Breast epithelium (tissue), 3 donors: ENCODE measurements around the gene FXYD2.

Experiments
- POLR2A ChIP-seq: fragments of 450-650 bp; IDR thresholded peaks from one replicate; pipeline ENCODE4 v1.6.1; 2016; ENCODE audit warnings: antibody characterized with exemption, mild to moderate bottlenecking, moderate library complexity
- TF ChIP-seq, protein P1 (sequence below), 3 donors: fragments of 450-650 bp; IDR thresholded peaks; one replicate each; pipeline ENCODE4 v1.5.1; 2016 to 2017; ENCODE audit warnings: antibody characterized with exemption in 3 of 3, mild to moderate bottlenecking in 3 of 3, moderate library complexity in 3 of 3

DNA sequence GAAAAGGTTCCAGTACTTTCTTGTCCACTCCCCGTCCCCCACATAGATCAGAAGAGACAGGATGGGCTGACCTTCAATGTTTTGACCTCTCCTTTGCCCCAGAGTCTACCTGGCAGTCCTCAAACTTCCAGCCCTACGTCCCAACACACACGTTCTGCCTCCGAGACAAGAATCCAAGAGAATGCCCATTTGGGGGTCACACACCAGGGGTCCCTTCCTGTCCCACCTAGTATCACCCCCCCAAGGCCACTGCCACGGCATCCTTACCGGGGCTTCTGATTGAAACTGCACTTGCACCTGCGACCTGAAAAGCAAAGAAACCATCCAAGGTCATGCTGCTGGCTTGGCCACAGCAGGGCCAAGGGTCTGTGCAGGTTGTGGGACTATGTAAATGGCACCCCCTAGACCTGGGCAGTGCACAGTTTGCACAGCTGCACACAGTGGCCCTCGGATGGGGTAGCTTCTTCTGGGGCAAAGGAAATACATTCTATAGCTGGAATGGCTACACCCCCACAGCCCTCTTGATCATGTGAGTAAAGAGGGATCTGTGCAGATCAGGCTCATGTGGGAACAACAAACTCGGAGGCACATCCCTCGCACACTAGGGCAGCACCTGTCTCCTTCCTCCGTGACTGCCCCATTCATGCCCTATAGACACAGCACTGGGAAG is 16.5 kb upstream of the FXYD2 start:
- TF ChIP-seq, protein P1, sequence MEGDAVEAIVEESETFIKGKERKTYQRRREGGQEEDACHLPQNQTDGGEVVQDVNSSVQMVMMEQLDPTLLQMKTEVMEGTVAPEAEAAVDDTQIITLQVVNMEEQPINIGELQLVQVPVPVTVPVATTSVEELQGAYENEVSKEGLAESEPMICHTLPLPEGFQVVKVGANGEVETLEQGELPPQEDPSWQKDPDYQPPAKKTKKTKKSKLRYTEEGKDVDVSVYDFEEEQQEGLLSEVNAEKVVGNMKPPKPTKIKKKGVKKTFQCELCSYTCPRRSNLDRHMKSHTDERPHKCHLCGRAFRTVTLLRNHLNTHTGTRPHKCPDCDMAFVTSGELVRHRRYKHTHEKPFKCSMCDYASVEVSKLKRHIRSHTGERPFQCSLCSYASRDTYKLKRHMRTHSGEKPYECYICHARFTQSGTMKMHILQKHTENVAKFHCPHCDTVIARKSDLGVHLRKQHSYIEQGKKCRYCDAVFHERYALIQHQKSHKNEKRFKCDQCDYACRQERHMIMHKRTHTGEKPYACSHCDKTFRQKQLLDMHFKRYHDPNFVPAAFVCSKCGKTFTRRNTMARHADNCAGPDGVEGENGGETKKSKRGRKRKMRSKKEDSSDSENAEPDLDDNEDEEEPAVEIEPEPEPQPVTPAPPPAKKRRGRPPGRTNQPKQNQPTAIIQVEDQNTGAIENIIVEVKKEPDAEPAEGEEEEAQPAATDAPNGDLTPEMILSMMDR (IDR thresholded peaks at IDR 0.05): no peak
- TF ChIP-seq POLR2A: no peak
